GM23248 (cell line): ENCODE measurements around the gene ING1. TPM values are rescaled to one million over a fixed set of nuclear protein-coding genes. Genes with fewer than 3 reads are reported as not detected.
"Not testable (repeated sequence)": the region's sequence is repeated elsewhere in the genome, so short reads cannot be mapped to it uniquely, and the experiment has no call there.

Source experiments
- DNase-seq: peaks from one replicate; pipeline ENCODE4 v3.0.0-alpha.2; 2015
- H2AFZ ChIP-seq: fragments of 200-600 bp; sonication (generic); 2 replicates; pipeline ENCODE4 v1.6.1; 2016; ENCODE audit warnings: antibody characterized with exemption
- H3F3A ChIP-seq: fragments of 200-600 bp; sonication (generic); 2 replicates; pipeline ENCODE4 v1.6.1; 2016; ENCODE audit warnings: mild to moderate bottlenecking, antibody characterized with exemption, mixed run types; ENCODE audit not compliant: insufficient read depth
- H3K27ac ChIP-seq: fragments of 200-600 bp; sonication (generic); 2 replicates; pipeline ENCODE4 v1.5.1; 2016; ENCODE audit warnings: mild to moderate bottlenecking
- H3K27me3 ChIP-seq: fragments of 200-600 bp; sonication (generic); replicated peaks from 2 replicates; pipeline ENCODE4 v1.6.1; 2016; ENCODE audit warnings: mild to moderate bottlenecking; ENCODE audit not compliant: insufficient read depth
- H3K36me3 ChIP-seq: fragments of 200-600 bp; sonication (generic); 2 replicates; pipeline ENCODE4 v1.6.1; 2016; ENCODE audit warnings: low read depth, mild to moderate bottlenecking
- H3K4me1 ChIP-seq: fragments of 200-600 bp; sonication (generic); 2 replicates; pipeline ENCODE4 v1.6.1; 2016; ENCODE audit warnings: mild to moderate bottlenecking; ENCODE audit not compliant: insufficient read depth
- H3K4me2 ChIP-seq: fragments of 200-600 bp; sonication (generic); one replicate; pipeline ENCODE4 v1.6.1; 2016; ENCODE audit warnings: mild to moderate bottlenecking; ENCODE audit not compliant: unreplicated experiment
- H3K4me3 ChIP-seq: fragments of 200-600 bp; sonication (generic); 2 replicates; pipeline ENCODE4 v1.5.1; 2016; ENCODE audit warnings: mild to moderate bottlenecking
- H3K79me2 ChIP-seq: fragments of 200-600 bp; sonication (generic); 2 replicates; pipeline ENCODE4 v1.6.1; 2016; ENCODE audit warnings: mild to moderate bottlenecking; ENCODE audit not compliant: insufficient read depth
- H3K9ac ChIP-seq: fragments of 200-600 bp; sonication (generic); 2 replicates; pipeline ENCODE4 v1.6.1; 2016; ENCODE audit warnings: mild to moderate bottlenecking
- H3K9me2 ChIP-seq: fragments of 200-600 bp; sonication (generic); 2 replicates; pipeline ENCODE4 v1.6.1; 2016; ENCODE audit warnings: mixed run types, mild to moderate bottlenecking, moderate library complexity; ENCODE audit not compliant: insufficient read depth
- H3K9me3 ChIP-seq: fragments of 200-600 bp; sonication (generic); one replicate; pipeline ENCODE4 v1.6.1; 2017; ENCODE audit warnings: low read depth
- H4K20me1 ChIP-seq: fragments of 200-600 bp; sonication (generic); 2 replicates; pipeline ENCODE4 v1.6.0; 2016; ENCODE audit not compliant: insufficient read depth
- EZH2 ChIP-seq: fragments of 200-600 bp; sonication (generic); IDR thresholded peaks from 2 replicates; pipeline ENCODE4 v1.6.1; 2018; ENCODE audit warnings: antibody characterized with exemption, mild to moderate bottlenecking; ENCODE audit not compliant: insufficient read depth, poor library complexity, severe bottlenecking
- EZH2phosphoT487 ChIP-seq: fragments of 200-600 bp; sonication (generic); IDR thresholded peaks from 2 replicates; pipeline ENCODE4 v1.6.1; 2018; ENCODE audit warnings: antibody characterized with exemption, moderate library complexity, mild to moderate bottlenecking, low read depth; ENCODE audit not compliant: insufficient read depth
- WGBS, 2 experiments: methylation state at CpG; one replicate each; pipeline ENCODE4 v1.1.6; 2015 to 2017; ENCODE audit warnings: low lambda C conversion rate in 2 of 2, low coverage in 1 of 2; ENCODE audit errors: missing lambda C conversion rate in 2 of 2; 5-methylcytosine and 5-hydroxymethylcytosine counted together
- in situ Hi-C: fragments of 300-500 bp; cut with MboI; formaldehyde crosslinking; loops from 2 replicates; pipeline ENCODE4 v1.15.0; 2020
- polyA plus RNA-seq: library from polyadenylated mRNA; unstranded; fragments of >200 nt; fragmentation: Nextera tagmentation; extraction: Ambion mirVana; gene quantifications from 2 replicates; pipeline ENCODE4 v1.2.1, GENCODE V29; 2016
- total RNA-seq: library from RNA; depleted of rRNA; stranded (reverse); fragments of >200 nt; shearing (Covaris generic); gene quantifications from 2 replicates; pipeline ENCODE4 v1.2.3, GENCODE V29; 2014

Gene ING1
- total and polyA plus RNA-seq, 2 experiments from 2014 or later: 6.5 to 8.2 TPM

GRCh38 chr13:110687736-110688135 is 25.8 kb upstream of the ING1 start:
- H3K27me3 ChIP-seq: no peaks in the 10 kb centered on the region
- in situ Hi-C loops: no loop called here
- H3K9me3 ChIP-seq: no peaks in the 10 kb centered on the region
- no peaks in the 10 kb centered on the region for H3K4me1 ChIP-seq
- no peak overlapping the region for H3K4me2 ChIP-seq
- no peak for TF ChIP-seq EZH2phosphoT487
- TF ChIP-seq EZH2: no peak
- H3F3A ChIP-seq: no peaks in the 10 kb centered on the region
- H3K36me3 ChIP-seq: peaks cover 11% of the 10 kb centered on the region
- no peak overlapping the region for H2AFZ ChIP-seq
- DNase-seq: no peak
- no peak overlapping the region for H3K27ac ChIP-seq
- no peak overlapping the region for H3K4me3 ChIP-seq
- H3K9me2 ChIP-seq: no peaks in the 10 kb centered on the region
- WGBS, 2 experiments: 95 to 96% methylated on average over 16 of the region's 16 CpGs
- H4K20me1 ChIP-seq: no peaks in the 10 kb centered on the region
- peaks cover 7% of the 10 kb centered on the region; the same call in 1 of the 2 replicates for H3K79me2 ChIP-seq
- H3K9ac ChIP-seq: no peak overlapping the region

- Histone ChIP-seq H3K4me1 (no peaks in the 10 kb centered on the region), H3K27ac (no peak overlapping the region), H4K20me1 (no peaks in the 10 kb centered on the region), H3K27me3 (no peaks in the 10 kb centered on the region), H3K4me3 (no peak overlapping the region), H3K9me2 (no peaks in the 10 kb centered on the region), H2AFZ (no peak overlapping the region), H3K9me3 (no peaks in the 10 kb centered on the region), H3K4me2 (no peak overlapping the region), H3K79me2 (peaks cover 17% of the 10 kb centered on the region), H3F3A (no peaks in the 10 kb centered on the region), H3K36me3 (peaks cover 14% of the 10 kb centered on the region), H3K9ac (no peak overlapping the region)
- WGBS, 2 experiments: 84 to 85% methylated on average over 9 of the region's 9 CpGs
- in situ Hi-C loops: no loop called here
- TF ChIP-seq EZH2phosphoT487 (no peak), EZH2 (no peak)
- no peak for DNase-seq
Observed at GRCh38 chr13:110689041-110689440, 24.5 kb upstream of the ING1 start.

GRCh38 chr13:110689711-110690110 is 23.8 kb upstream of the ING1 start:
- Histone ChIP-seq H3K79me2 (peaks cover 24% of the 10 kb centered on the region), H3K36me3 (peaks cover 14% of the 10 kb centered on the region), H3K9me3 (no peaks in the 10 kb centered on the region), H3K9me2 (no peaks in the 10 kb centered on the region), H3K9ac (no peak overlapping the region), H4K20me1 (no peaks in the 10 kb centered on the region), H3K27me3 (no peaks in the 10 kb centered on the region), H3K4me1 (no peaks in the 10 kb centered on the region), H3K4me3 (no peak overlapping the region), H3K4me2 (no peak overlapping the region), H3K27ac (no peak overlapping the region), H2AFZ (no peak overlapping the region), H3F3A (no peaks in the 10 kb centered on the region)
- in situ Hi-C loops: no loop called here
- no peak for TF ChIP-seq EZH2
- TF ChIP-seq EZH2phosphoT487: no peak
- no peak for DNase-seq
- WGBS, 2 experiments: 90 to 92% methylated on average over 12 of the region's 12 CpGs

- DNase-seq: no peak
- H3K4me2 ChIP-seq: no peak overlapping the region
- H3K9ac ChIP-seq: no peak overlapping the region
- H3K27ac ChIP-seq: no peak overlapping the region
- no peak overlapping the region for H3K4me3 ChIP-seq
- WGBS, 2 experiments: 94 to 99% methylated on average over 8 of the region's 8 CpGs
- peaks cover 7% of the 10 kb centered on the region for H3K36me3 ChIP-seq
- no peaks in the 10 kb centered on the region for H4K20me1 ChIP-seq
- H3K4me1 ChIP-seq: no peaks in the 10 kb centered on the region
- H3K79me2 ChIP-seq: peaks cover 25% of the 10 kb centered on the region
- no peak overlapping the region for H2AFZ ChIP-seq
- in situ Hi-C loops: no loop called here
- TF ChIP-seq EZH2: no peak
- no peak for TF ChIP-seq EZH2phosphoT487
- H3K9me3 ChIP-seq: no peaks in the 10 kb centered on the region
- H3K9me2 ChIP-seq: no peaks in the 10 kb centered on the region
- no peaks in the 10 kb centered on the region for H3F3A ChIP-seq
- no peaks in the 10 kb centered on the region for H3K27me3 ChIP-seq
Observed at GRCh38 chr13:110690516-110690915, 23.0 kb upstream of the ING1 start.

GRCh38 chr13:110695774-110696173 is 17.7 kb upstream of the ING1 start:
- H3K9me3 ChIP-seq, H3K4me2 ChIP-seq, DNase-seq, H3K4me3 ChIP-seq, H3K27ac ChIP-seq, H2AFZ ChIP-seq, H3K4me1 ChIP-seq, H3K9me2 ChIP-seq, in situ Hi-C loops, H4K20me1 ChIP-seq, H3K9ac ChIP-seq, H3F3A ChIP-seq, H3K27me3 ChIP-seq: not testable (repeated sequence)
- WGBS, 2 experiments: 94 to 97% methylated on average over 6 to 7 of the region's 7 CpGs
- H3K36me3 ChIP-seq: peaks cover 35% of the 10 kb centered on the region
- peaks cover 68% of the 10 kb centered on the region for H3K79me2 ChIP-seq
